Esophagus (tissue), 2 donors: ENCODE measurements around the gene ZNF77. TPM values are rescaled to one million over a fixed set of nuclear protein-coding genes. Genes with fewer than 3 reads are reported as not detected.
"Not testable (repeated sequence)": the region's sequence is repeated elsewhere in the genome, so short reads cannot be mapped to it uniquely, and the experiment has no call there.

Experiments
- H3K27ac ChIP-seq, 2 donors: one replicate each; pipeline ENCODE4 v1.5.1; 2013; ENCODE audit warnings: low read depth in 2 of 2, mild to moderate bottlenecking in 2 of 2, inconsistent platforms in 1 of 2, low read length in 1 of 2, moderate library complexity in 1 of 2
- H3K27me3 ChIP-seq, 2 donors: one replicate each; pipeline ENCODE4 v1.6.1; 2013; ENCODE audit warnings: low read length in 2 of 2, control low read depth in 1 of 2, mild to moderate bottlenecking in 1 of 2; ENCODE audit not compliant: insufficient read depth in 2 of 2, control insufficient read depth in 1 of 2
- H3K36me3 ChIP-seq, 2 donors: one replicate each; pipeline ENCODE4 v1.6.1; 2013; ENCODE audit warnings: low read length in 1 of 2; ENCODE audit not compliant: control insufficient read depth in 2 of 2, insufficient read depth in 2 of 2
- H3K4me1 ChIP-seq, 2 donors: one replicate each; pipeline ENCODE4 v1.6.1; 2013; ENCODE audit warnings: low read length in 1 of 2; ENCODE audit not compliant: control insufficient read depth in 2 of 2, insufficient read depth in 2 of 2
- H3K4me3 ChIP-seq, 2 donors: one replicate each; pipeline ENCODE4 v1.5.1; 2013; ENCODE audit warnings: low read length in 2 of 2, mild to moderate bottlenecking in 2 of 2, low read depth in 1 of 2, moderate library complexity in 1 of 2
- H3K9me3 ChIP-seq, 2 donors: one replicate each; pipeline ENCODE4 v1.6.1; 2013; ENCODE audit warnings: mild to moderate bottlenecking in 2 of 2, low read depth in 1 of 2, low read length in 1 of 2, moderate library complexity in 1 of 2; ENCODE audit not compliant: control insufficient read depth in 2 of 2, insufficient read depth in 1 of 2
- WGBS, 2 donors: extraction: QIAGEN DNeasy Blood & Tissue Kit; methylation state at CpG; one replicate each; pipeline ENCODE4 v1.1.7; 2013; 5-methylcytosine and 5-hydroxymethylcytosine counted together
- polyA plus RNA-seq, 2 donors: library from polyadenylated mRNA; stranded (reverse); fragments of 200-250 nt; gene quantifications; one replicate each; pipeline ENCODE4 v1.2.3, GENCODE V29; 2013
- donor health status: healthy with polysubstance abuse.
- donor health status: Bipolar disorder and iron deficiency.

The ZNF77 gene
- polyA plus RNA-seq, 2 donors, result 2.6 TPM

- Histone ChIP-seq H3K27me3 (no peaks in the 10 kb centered on the region), H3K4me3 (no peak overlapping the region), H3K4me1 (no peaks in the 10 kb centered on the region), H3K27ac (no peak overlapping the region), H3K36me3 (no peaks in the 10 kb centered on the region), H3K9me3 (no peaks in the 10 kb centered on the region)
- WGBS, 2 donors, result 48 to 59% methylated on average over 12 of the region's 12 CpGs
Observed at GRCh38 chr19:2960120-2960519, 15.3 kb upstream of the ZNF77 start.

GRCh38 chr19:2957160-2957559 lies 12.4 kb upstream of the ZNF77 start:
- Histone ChIP-seq H3K27ac (no peak overlapping the region), H3K27me3 (no peaks in the 10 kb centered on the region), H3K9me3 (no peaks in the 10 kb centered on the region), H3K36me3 (no peaks in the 10 kb centered on the region), H3K4me1 (no peaks in the 10 kb centered on the region), H3K4me3 (no peak overlapping the region)
- 95% methylated on average over 5 of the region's 5 CpGs for WGBS, 2 donors

GRCh38 chr19:2952953-2953481 lies 8.2 kb upstream of the ZNF77 start:
- Histone ChIP-seq H3K27ac (peak overlapping the region; percentile 81 to 88), H3K4me3 (peak overlapping the region in 1 of 2 donors; percentile 27), H3K27me3 (no peaks in the 10 kb centered on the region), H3K36me3 (no peaks in the 10 kb centered on the region), H3K9me3 (no peaks in the 10 kb centered on the region), H3K4me1 (no peaks in the 10 kb centered on the region)
- 29 to 37% methylated on average over 9 of the region's 9 CpGs for WGBS, 2 donors

GRCh38 chr19:2950286-2951124 lies 5.7 kb upstream of the ZNF77 start:
- 0% methylated on average over 53 of the region's 53 CpGs for WGBS, 2 donors
- Histone ChIP-seq H3K27me3 (no peaks in the 10 kb centered on the region), H3K4me1 (peaks cover 0 to 2% of the 10 kb centered on the region in 2 donors), H3K4me3 (peak overlapping the region; percentile 75 to 97), H3K36me3 (no peaks in the 10 kb centered on the region), H3K9me3 (no peaks in the 10 kb centered on the region), H3K27ac (peak overlapping the region; percentile 98 to 100)

GRCh38 chr19:2949939-2950285 lies 5.1 kb upstream of the ZNF77 start:
- Histone ChIP-seq H3K27ac (peak overlapping the region; percentile 98 to 100), H3K9me3 (no peaks in the 10 kb centered on the region), H3K4me1 (peaks cover 0 to 2% of the 10 kb centered on the region in 2 donors), H3K4me3 (peak overlapping the region; percentile 75 to 97), H3K36me3 (no peaks in the 10 kb centered on the region), H3K27me3 (no peaks in the 10 kb centered on the region)
- WGBS, 2 donors, result 1% methylated on average over 11 of the region's 11 CpGs

DNA sequence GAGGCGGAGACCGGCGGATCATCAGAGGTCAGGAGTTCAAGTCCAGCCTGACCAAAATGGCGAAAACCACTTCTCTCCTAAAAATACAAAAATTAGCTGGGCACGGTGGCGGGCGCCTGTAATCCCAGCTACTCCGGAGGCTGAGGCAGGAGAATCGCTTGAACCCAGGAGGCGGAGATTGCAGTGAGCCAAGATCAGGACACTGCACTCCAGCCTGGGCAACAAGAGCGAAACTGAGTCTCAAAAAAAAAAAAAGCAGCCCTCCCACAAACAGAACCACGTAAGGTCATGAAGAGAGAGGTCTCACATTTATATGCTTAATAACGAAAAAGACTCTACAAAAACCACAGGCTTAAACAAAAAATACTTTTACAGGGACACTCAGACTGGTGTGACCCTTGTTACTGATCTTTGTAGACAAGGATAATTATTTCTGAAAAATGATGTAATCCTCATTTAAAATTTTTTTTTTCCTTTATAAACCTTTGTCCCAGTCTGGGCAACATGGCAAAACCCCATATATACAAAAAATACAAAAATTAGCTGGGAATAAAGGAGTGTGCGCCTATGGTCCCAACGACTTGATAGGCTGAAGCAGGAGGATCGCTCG lies 909 bp upstream of the ZNF77 start:
- H3K4me3 ChIP-seq, result peak overlapping the region; percentile 66 to 91
- H3K4me1 ChIP-seq, result peaks cover 0 to 2% of the 10 kb centered on the region in 2 donors
- no peaks in the 10 kb centered on the region for H3K36me3 ChIP-seq
- H3K9me3 ChIP-seq, result no peaks in the 10 kb centered on the region
- H3K27ac ChIP-seq, result peak overlapping the region; percentile 97 to 99
- 41 to 50% methylated on average over 17 of the region's 17 CpGs for WGBS, 2 donors
- no peaks in the 10 kb centered on the region for H3K27me3 ChIP-seq

DNA sequence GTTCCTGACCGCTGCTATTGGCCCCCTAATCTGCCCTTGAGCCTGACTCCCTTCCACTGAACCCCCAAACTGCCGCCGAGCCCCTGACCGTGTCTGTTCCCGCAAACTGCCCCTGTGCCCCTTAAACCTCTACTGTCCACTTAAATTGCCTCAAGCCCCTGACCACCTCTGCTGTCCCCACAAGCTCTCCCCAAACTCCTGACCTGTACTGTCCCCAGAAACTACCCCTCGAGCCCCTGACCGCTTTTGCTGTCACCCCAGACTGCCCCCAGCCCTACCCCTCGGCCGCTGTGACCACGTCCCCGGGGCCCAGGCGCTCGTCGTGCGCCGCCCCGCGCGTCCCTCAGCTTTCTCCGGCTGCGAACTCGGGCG lies 382 bp downstream of the ZNF77 start:
- Histone ChIP-seq H3K36me3 (no peaks in the 10 kb centered on the region), H3K9me3 (no peaks in the 10 kb centered on the region), H3K27ac (peak overlapping the region; percentile 75 to 78), H3K4me3 (peak overlapping the region; percentile 66 to 83), H3K4me1 (peaks cover 0 to 2% of the 10 kb centered on the region in 2 donors), H3K27me3 (no peaks in the 10 kb centered on the region)
- 3% methylated on average over 23 of the region's 23 CpGs for WGBS, 2 donors

GRCh38 chr19:2942928-2943640 lies 1.7 kb downstream of the ZNF77 start:
- WGBS, 2 donors, result 82 to 83% methylated on average over 14 of the region's 14 CpGs
- no peak overlapping the region for H3K4me3 ChIP-seq

DNA sequence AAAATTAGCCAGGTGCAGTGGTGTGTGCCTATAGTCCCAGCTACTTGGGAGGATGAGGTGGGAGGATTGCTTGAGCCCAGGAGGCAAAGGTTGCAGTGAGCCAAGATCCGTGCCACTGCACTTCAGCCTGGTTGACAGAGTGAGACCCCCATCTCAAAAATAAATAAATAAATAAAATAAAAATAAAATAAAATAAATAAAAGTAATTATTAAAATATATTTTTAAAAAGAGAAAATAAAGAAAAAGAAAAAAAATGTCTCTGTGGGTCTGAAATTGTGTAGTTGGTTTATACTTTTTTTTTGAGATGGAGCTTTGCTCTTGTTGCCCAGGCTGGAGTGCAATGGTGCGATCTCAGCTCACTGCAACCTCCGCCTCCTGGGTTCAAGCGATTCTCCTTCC lies 8.9 kb downstream of the ZNF77 start:
- 98 to 99% methylated on average over 4 of the region's 4 CpGs for WGBS, 2 donors
- not testable (repeated sequence) for H3K4me1 ChIP-seq, H3K27me3 ChIP-seq, H3K27ac ChIP-seq, H3K4me3 ChIP-seq
- Histone ChIP-seq H3K9me3 (peaks cover 8 to 27% of the 10 kb centered on the region in 2 donors), H3K36me3 (peaks cover 17 to 22% of the 10 kb centered on the region in 2 donors)

More at GRCh38 chr19:2942928-2943640, 1.7 kb downstream of the ZNF77 start:
- Histone ChIP-seq H3K36me3 (peaks cover 0 to 4% of the 10 kb centered on the region in 2 donors), H3K27me3 (no peaks in the 10 kb centered on the region), H3K4me1 (peaks cover 0 to 2% of the 10 kb centered on the region in 2 donors), H3K27ac (no peak overlapping the region), H3K9me3 (no peaks in the 10 kb centered on the region)
